Measurements from ENCODE around the gene BMP10.

GRCh38 chr2:68827666-68828065 lies 43.5 kb downstream of the BMP10 start:
- no peak for TF ChIP-seq POLR2A (IDR thresholded peaks at IDR 0.05; ENCODE audit: borderline replicate concordance, extremely low read depth, insufficient read depth, insufficient read length)
- TF ChIP-seq, protein P1, sequence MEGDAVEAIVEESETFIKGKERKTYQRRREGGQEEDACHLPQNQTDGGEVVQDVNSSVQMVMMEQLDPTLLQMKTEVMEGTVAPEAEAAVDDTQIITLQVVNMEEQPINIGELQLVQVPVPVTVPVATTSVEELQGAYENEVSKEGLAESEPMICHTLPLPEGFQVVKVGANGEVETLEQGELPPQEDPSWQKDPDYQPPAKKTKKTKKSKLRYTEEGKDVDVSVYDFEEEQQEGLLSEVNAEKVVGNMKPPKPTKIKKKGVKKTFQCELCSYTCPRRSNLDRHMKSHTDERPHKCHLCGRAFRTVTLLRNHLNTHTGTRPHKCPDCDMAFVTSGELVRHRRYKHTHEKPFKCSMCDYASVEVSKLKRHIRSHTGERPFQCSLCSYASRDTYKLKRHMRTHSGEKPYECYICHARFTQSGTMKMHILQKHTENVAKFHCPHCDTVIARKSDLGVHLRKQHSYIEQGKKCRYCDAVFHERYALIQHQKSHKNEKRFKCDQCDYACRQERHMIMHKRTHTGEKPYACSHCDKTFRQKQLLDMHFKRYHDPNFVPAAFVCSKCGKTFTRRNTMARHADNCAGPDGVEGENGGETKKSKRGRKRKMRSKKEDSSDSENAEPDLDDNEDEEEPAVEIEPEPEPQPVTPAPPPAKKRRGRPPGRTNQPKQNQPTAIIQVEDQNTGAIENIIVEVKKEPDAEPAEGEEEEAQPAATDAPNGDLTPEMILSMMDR (IDR thresholded peaks at IDR 0.05 in 2 of 3, conservative IDR thresholded peaks at IDR 0.05 in 1 of 3; ENCODE audit: borderline replicate concordance in 1 of 3, insufficient read depth in 1 of 3, low read depth in 2 of 3, low read length in 2 of 3): no peak
- no peak for TF ChIP-seq YY1 (IDR thresholded peaks at IDR 0.05; ENCODE audit: extremely low read depth, insufficient replicate concordance, low read depth, low read length)
- no peak for TF ChIP-seq ELF1 (IDR thresholded peaks at IDR 0.05; ENCODE audit: borderline replicate concordance, low read depth)
- TF ChIP-seq RAD21 (IDR thresholded peaks at IDR 0.05; ENCODE audit: low read depth): no peak
- TF ChIP-seq EZH2 (IDR thresholded peaks at IDR 0.05): no peak
- no peak for TF ChIP-seq ZNF274 (IDR thresholded peaks at IDR 0.05; ENCODE audit: low read depth, low read length)
- no peak for TF ChIP-seq MAX (IDR thresholded peaks at IDR 0.05)
- no peak for TF ChIP-seq SIN3A (IDR thresholded peaks at IDR 0.05; ENCODE audit: low read depth)
- no peak for TF ChIP-seq EZH2phosphoT487 (IDR thresholded peaks at IDR 0.05; ENCODE audit: borderline replicate concordance)
- TF ChIP-seq, protein P2, sequence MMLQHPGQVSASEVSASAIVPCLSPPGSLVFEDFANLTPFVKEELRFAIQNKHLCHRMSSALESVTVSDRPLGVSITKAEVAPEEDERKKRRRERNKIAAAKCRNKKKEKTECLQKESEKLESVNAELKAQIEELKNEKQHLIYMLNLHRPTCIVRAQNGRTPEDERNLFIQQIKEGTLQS (IDR thresholded peaks at IDR 0.05): no peak
